NOMO-1 treated with dmso at 0.1 percent for 144 hours (cell line): ENCODE results near the gene NEURL1B.

ENCODE experiments used
- DNase-seq: peaks from one replicate; lab custom pipeline; 2025; ENCODE audit not compliant: unreplicated experiment; lab: John Stamatoyannopoulos, UW

The NEURL1B gene

DNA sequence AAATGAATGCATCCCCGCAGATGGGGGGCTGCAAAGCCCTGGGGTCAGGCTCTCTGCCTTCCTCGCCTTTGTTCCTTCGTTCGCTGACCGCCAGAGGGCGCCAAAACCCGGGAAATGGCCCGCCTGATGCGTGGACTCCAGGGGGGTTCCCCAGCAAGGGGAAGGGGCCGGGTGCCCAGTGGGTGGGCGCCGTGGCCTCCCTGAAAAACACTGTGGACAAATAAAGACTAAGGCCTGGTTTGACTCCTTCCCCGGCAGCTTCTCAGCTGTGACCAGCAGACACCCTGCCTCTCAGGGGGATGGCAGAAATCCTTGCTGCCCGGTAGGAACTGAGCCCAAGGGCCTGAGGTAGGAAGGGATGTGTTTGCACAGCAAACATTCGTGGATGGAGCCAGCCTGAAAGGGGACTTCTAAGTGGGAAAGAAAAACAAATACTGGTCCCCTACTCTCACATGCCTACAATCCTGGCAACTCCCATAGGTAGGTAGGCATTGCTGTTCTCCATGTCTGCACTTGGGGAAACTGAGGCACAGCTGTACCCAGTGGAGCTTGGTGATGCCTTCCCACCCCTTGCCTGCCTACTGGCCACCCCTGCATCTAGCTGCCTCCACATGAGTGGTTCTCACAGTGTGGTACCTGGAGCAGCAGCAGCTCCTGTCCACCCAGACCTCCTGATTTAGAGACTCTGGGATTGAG, 72.2 kb downstream of the NEURL1B start:
- no peak for DNase-seq

- DNase-seq, result no peak
Measured at GRCh38 chr5:172713809-172714490, 72.9 kb downstream of the NEURL1B start.

DNA sequence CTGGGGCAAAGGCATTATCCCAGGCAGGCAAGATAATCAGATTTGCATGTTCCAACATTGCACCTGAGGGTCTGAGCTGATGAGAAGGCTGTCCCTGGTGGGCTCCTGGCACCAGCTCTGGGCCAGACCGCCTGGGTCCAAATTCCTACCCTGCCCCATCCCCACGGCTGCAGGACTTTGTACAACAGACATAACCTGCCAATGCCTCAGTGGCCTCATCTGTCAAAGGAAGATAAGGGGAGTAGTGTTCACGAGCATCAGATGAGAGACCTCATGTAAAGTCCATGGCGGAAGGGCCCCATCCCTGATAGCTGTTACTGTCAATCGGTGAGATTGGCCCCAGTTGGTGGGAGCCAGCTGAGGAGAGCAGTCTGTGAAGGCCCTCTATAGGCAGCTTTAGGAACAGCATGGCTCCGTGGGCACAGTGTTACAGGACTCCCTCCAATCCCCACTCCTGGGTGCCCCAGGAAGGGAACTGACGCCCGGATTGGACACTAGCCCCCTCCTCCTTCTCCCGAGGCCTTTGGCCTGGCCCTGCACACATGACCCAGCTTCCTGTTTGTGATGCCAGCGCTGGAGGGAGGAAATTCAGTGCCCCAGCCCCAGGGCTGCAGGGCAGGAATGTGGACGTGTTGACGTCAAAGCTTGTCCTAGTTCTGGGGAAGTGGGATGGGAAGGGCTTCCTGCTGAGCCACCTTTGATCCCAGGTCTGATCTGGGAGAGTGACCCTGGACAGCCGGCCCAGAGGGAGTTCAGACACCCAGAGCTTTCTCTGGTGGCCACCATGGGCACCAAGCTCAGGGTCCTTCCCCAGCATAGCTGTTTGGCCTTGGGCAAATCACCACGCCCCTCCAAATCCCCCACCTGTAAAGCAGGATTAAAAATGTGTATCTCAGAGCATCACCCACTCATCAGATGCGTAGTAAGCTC, 73.7 kb downstream of the NEURL1B start:
- DNase-seq, result peak; percentile 4

- no peak for DNase-seq
Measured at GRCh38 chr5:172715421-172715780, 74.3 kb downstream of the NEURL1B start.

DNA sequence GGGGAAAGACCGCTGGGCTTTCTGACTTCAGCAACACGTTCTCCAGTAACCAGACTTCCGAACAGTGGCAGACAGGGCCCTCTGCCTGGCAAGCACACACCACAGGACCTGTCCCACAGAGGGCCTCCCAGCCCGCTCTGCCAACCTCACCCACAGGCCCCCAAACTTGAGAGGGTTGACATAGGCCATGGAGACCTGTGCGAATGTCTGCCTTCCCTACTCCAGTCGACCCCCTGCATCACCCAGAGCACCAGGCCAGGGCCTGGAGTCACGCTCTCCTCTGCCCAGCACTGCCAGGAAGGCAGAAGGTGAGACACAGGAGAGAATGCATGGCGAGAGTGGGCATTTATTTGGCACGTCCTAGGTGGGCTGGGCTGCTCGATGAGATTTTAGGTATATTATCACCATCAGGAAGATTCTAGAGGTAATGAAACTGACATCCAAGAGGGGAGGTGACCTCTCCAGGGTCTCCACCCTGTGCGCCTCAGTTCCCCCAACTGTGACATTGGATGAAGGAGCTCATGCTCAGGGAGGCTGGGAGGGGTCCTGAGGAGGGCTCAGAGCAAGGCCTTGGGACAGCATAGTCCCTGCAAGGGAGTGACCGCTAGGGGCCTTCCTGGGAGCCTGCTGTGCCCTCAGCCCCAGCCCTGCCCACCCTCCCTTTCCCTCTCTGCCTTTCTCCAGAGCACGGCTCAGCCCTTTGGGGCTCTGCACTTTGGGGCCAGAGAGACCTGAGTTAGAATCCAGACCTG, 75.0 kb downstream of the NEURL1B start:
- DNase-seq, result no peak

- no peak for DNase-seq
Measured at GRCh38 chr5:172716796-172717313, 75.8 kb downstream of the NEURL1B start.

- no peak for DNase-seq
Measured at GRCh38 chr5:172717481-172718195, 76.6 kb downstream of the NEURL1B start.

- no peak for DNase-seq
Measured at GRCh38 chr5:172718527-172719114, 77.6 kb downstream of the NEURL1B start.

DNA sequence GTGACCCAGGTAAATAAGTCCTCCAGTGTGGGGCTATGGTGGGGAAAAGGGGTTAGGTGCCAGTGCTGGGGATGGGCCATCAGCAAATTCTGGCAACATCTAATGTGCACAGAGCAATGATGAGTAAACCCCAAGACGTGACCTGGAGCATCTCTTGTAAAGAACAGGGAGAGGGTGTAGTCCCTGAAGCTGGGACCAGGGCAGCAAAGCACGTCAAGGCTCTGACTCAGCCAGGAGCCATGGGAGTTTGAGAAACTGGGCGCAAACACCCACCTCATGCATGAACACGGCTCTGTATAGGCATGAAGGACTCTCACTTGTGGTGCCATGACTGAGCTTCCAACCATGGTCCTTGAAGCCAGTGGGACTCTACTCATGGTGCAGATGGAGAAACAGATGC, 78.1 kb downstream of the NEURL1B start:
- no peak for DNase-seq

- no peak for DNase-seq
Measured at GRCh38 chr5:172720655-172721054, 79.6 kb downstream of the NEURL1B start.

DNA sequence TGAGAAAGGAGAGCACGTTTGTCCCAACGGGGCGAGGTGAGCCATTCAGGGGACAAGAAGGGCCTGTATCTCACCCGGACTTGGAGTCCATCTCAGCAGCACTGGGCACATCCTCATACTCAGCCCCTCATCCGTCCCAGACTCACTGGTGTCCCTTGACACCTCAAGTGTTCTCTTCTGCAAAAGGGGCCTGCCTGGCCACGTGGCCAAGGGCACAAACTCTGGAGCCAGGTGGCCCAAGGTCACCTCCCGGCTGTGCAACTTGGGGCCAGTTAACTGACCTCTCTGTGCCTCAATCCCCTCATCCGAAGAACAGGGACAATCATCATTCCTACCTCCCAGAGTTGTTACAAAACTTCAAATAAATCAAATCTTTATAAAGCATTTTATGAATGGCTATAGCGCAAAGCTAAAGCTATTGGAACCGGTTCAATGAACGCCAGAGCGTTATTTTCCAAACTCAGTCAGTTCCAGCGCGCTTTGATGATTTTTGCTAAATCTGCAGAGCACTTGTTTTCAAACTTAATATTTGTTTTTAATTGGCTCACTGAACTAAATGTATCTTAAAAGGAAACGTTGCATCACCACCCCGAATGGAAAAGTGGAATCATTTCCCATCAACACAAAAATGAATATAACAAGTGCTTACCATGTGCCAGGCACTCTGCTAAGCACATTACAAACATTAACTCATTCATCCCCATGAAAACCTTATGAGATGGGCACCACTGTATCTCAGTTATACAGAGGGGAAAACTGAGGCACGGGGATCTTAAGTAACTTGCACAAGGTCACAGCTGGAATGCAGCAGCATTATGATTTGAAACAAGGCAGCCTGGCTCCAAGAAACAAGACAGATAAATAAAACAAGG, 80.6 kb downstream of the NEURL1B start:
- DNase-seq, result no peak

DNA sequence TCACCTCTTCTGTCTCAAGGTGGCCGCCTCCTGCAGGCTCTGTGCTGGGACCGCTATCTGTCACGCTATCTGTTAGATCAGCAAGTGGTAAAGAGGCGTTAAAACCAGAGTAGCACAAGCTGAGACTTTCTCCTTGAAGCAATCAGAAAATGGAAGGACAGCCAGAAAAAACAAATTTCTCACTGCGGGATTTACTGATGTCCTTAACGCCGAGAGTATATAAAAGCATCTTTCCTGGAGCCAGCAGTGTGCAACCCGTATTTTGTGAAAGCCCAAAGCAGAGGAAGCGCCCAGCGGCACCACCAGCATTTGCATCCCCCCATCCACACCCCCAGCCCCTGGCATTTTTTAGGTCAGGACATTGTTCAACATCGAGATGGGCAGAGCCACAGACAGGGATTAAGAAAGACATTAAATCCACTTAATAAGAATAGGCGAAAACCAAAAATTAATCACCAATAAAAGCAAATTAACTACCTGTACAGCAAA, 81.3 kb downstream of the NEURL1B start:
- no peak for DNase-seq

GRCh38 chr5:172723508-172723907, 82.4 kb downstream of the NEURL1B start:
- no peak for DNase-seq

GRCh38 chr5:172724242-172725183, 83.5 kb downstream of the NEURL1B start:
- no peak for DNase-seq

GRCh38 chr5:172725273-172725672, 84.2 kb downstream of the NEURL1B start:
- DNase-seq, result no peak

GRCh38 chr5:172725785-172726184, 84.7 kb downstream of the NEURL1B start:
- no peak for DNase-seq

DNA sequence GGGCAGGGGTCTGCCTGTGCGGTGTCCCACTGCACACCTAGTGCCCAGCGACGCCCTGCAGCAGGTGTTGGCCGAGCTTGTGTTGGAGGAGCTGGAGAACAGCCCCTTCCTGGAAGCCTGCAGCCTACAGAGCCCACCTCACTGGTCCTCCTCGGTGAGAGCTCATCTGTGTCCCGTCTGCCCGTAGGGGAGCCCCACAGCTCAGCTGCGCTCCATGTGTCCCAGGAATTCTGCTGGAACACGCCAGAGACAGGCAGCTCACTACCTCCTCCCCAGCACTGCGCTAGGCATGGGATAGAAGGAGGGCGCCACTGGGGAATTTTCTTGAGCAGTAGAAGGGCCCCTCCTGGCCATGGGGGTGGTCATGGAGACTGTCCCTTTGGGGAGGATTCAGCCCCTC, 85.9 kb downstream of the NEURL1B start:
- no peak for DNase-seq

GRCh38 chr5:172727551-172727950, 86.5 kb downstream of the NEURL1B start:
- DNase-seq, result no peak
